BJ (cell line): Measurements from ENCODE around the gene ARIH1. TPM values are rescaled to one million over a fixed set of nuclear protein-coding genes. Genes with fewer than 3 reads are reported as not detected.

Source experiments
- CTCF ChIA-PET: fragments of 350-600 bp; formaldehyde crosslinking; extraction: SDS; loops from one replicate; lab custom pipeline; 2021; ENCODE audit warnings: antibody characterized with exemption, inconsistent platforms; lab: Yijun Ruan, JAX
- POLR2A ChIA-PET: fragments of 300-600 bp; sonication (Branson Sonifier 250); formaldehyde crosslinking; extraction: SDS; loops from one replicate; lab custom pipeline; 2021; ENCODE audit warnings: antibody characterized with exemption; lab: Charles Lee
- DNase-seq: peaks from one replicate; pipeline ENCODE4 v3.0.0-alpha.2; 2011; ENCODE audit warnings: low read depth
- H3K27me3 ChIP-seq: 2 replicates; pipeline ENCODE4 v1.6.0; 2011; ENCODE audit warnings: low read length; ENCODE audit not compliant: control insufficient read depth, insufficient read depth
- H3K36me3 ChIP-seq: 2 replicates; pipeline ENCODE4 v1.5.1; 2011; ENCODE audit warnings: low read length; ENCODE audit not compliant: control insufficient read depth, insufficient read depth
- H3K4me3 ChIP-seq: 2 replicates; pipeline ENCODE4 v1.5.1; 2011; ENCODE audit warnings: low read depth, mild to moderate bottlenecking, control low read depth, low read length
- polyA plus RNA-seq: library from polyadenylated mRNA; depleted of rRNA; stranded (reverse); fragments of >200 nt; gene quantifications from 2 replicates; pipeline ENCODE4 v1.2.3, GENCODE V29; 2011
- TF ChIP-seq, protein P1 (sequence below): IDR thresholded peaks from 2 replicates; pipeline ENCODE4 v1.5.1; 2011; ENCODE audit warnings: low read depth, mild to moderate bottlenecking, control low read depth, inconsistent platforms, low read length, moderate library complexity; ENCODE audit not compliant: insufficient read depth

The ARIH1 gene
- polyA plus RNA-seq, 1 experiment: 46.0 TPM

DNA sequence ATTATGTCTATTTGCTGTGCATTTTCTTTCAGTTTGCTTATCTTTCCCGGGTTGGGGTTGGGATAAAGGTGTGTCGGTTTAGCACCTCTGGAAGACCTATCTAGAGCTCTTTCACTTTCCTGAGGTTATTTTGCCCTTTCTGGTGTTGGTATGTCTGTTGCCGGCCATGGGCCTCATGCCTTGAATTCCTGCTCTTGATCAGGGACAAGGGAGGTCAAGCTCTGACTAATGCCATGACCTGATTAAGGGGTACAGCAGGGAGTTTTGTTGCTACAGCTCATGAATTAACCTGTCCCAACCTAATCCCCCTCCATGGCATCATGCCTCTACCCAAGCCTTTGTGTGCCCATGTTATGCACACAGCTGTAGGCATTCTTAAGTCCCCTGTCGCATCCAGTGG lies 109.9 kb downstream of the ARIH1 start:
- CTCF ChIA-PET: interaction anchor here (0.7 to 1.0 kb wide), 2 partner anchors 28 to 271 kb away, joined by 3 to 4 read pairs; no protein-coding TSS in a partner anchor
- Histone ChIP-seq H3K4me3 (no peak overlapping the region), H3K27me3 (no peaks in the 10 kb centered on the region), H3K36me3 (peaks cover 2% of the 10 kb centered on the region)
- TF ChIP-seq, protein P1, sequence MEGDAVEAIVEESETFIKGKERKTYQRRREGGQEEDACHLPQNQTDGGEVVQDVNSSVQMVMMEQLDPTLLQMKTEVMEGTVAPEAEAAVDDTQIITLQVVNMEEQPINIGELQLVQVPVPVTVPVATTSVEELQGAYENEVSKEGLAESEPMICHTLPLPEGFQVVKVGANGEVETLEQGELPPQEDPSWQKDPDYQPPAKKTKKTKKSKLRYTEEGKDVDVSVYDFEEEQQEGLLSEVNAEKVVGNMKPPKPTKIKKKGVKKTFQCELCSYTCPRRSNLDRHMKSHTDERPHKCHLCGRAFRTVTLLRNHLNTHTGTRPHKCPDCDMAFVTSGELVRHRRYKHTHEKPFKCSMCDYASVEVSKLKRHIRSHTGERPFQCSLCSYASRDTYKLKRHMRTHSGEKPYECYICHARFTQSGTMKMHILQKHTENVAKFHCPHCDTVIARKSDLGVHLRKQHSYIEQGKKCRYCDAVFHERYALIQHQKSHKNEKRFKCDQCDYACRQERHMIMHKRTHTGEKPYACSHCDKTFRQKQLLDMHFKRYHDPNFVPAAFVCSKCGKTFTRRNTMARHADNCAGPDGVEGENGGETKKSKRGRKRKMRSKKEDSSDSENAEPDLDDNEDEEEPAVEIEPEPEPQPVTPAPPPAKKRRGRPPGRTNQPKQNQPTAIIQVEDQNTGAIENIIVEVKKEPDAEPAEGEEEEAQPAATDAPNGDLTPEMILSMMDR: no peak
- DNase-seq: no peak
- POLR2A ChIA-PET: interaction anchor here (0.6 kb wide), 1 partner anchor 42 kb away, joined by 10 read pairs; no protein-coding TSS in a partner anchor

DNA sequence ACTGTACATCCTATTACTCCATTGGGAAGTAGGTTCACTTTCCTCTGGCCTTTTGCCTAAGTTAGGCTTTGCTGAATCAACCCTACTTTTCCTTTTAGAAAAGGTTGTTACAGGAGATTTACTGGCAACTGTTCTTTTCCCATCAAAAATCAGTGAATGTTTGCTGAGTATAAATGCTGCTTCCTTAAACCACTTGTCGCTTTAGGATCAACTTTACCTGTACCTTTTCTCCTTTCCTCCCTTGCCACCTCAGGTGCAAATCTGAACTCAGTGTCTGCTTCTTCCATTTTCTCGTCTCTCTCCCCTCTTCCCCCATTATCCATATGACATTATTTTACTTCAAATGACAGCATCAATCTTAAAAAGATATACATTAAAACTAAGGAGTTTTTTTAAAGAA lies 110.9 kb downstream of the ARIH1 start:
- DNase-seq: no peak
- ChIA-PET POLR2A (no interaction called here), CTCF (interaction anchor here (1.5 kb wide), 1 partner anchor 15 kb away, joined by 11 read pairs; no protein-coding TSS in a partner anchor)
- H3K27me3 ChIP-seq: no peaks in the 10 kb centered on the region
- H3K4me3 ChIP-seq: no peak overlapping the region
- peaks cover 2% of the 10 kb centered on the region for H3K36me3 ChIP-seq
- TF ChIP-seq, protein P1: no peak

DNA sequence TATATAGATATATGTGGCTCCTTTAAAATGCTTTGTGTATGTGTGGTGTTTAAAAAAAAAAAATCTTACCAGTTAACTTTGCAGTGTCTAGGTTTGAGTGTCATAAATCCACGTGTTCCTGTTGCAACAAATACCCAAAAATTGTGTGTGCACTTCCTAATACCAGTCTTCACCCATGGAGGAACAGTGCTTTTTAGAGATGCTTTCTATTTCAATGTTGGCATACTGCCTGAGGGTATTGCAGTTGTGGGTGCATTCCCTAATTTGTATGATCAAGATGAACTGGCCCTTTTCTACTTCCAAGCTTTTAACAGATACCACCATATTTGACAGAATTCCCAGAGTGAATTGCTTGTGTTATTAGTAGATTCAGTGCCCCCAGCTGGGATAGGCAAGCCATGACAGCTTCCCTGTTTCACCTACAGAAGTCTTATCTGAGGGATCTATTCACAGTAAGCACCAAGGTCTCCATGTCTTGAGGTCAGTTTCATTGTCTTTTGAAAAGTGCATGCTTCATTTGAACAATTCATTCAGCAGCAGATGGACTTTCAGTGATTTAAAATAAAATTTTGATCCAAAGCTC lies 111.4 kb downstream of the ARIH1 start:
- no peaks in the 10 kb centered on the region for H3K27me3 ChIP-seq
- ChIA-PET CTCF (interaction anchor here (1.5 to 1.6 kb wide), 2 partner anchors 15 to 273 kb away, joined by 4 to 11 read pairs; no protein-coding TSS in a partner anchor), POLR2A (no interaction called here)
- no peak for DNase-seq
- H3K4me3 ChIP-seq: no peak overlapping the region
- TF ChIP-seq, protein P1: peak; percentile 27
- H3K36me3 ChIP-seq: peaks cover 2% of the 10 kb centered on the region

DNA sequence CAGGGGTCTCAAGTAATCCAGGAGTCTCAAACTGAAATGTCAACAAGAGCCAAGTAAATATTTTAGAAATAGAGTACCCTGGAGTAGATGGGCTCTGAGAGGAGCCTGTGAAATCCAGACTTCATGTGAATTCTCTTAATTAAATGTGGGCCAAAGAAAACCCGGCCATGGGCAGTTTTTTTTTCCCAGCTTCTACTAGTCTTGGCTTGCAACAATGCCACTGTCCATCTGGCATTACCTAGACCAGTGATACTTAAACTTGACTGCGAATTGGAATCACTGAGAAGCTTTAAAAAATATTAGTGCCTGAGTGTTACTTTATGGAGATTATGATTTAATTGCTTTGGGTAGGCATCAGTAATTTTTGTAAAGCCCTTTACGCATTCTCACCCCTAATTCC lies 114.0 kb downstream of the ARIH1 start:
- ChIA-PET CTCF (interaction anchor here (0.5 kb wide), 1 partner anchor 251 kb away, joined by 3 read pairs; no protein-coding TSS in a partner anchor), POLR2A (no interaction called here)
- Histone ChIP-seq H3K27me3 (no peaks in the 10 kb centered on the region), H3K4me3 (no peak overlapping the region), H3K36me3 (no peaks in the 10 kb centered on the region; the same call in 1 of the 2 replicates)
- no peak for DNase-seq
- TF ChIP-seq, protein P1: no peak

DNA sequence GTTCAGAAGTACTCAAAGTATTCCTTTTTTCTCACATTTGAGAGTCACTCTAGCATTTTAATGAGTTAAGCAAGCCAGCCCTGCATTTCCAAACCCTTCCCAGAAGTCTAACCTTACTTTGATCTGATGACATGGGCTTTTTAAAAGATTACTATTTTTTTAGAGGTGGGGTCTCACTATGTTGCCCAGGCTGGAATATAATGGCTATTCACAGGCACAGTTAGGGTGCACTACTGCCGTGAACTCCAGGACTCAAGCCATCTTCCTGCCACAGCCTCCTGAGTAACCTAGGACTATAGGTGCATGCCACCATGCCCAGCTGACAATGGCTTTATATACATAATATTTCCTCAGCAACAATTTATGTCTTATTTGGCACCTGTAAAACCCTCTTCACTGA lies 116.3 kb downstream of the ARIH1 start:
- Histone ChIP-seq H3K4me3 (no peak overlapping the region), H3K36me3 (no peaks in the 10 kb centered on the region), H3K27me3 (no peaks in the 10 kb centered on the region)
- TF ChIP-seq, protein P1: no peak
- CTCF ChIA-PET: interaction anchor here (0.6 to 2.8 kb wide), 2 partner anchors 9 to 173 kb away, joined by 3 to 22 read pairs; no protein-coding TSS in a partner anchor
- DNase-seq: no peak
- POLR2A ChIA-PET: no interaction called here
